ENCODE measurements around the gene SLC12A3.

- TF ChIP-seq ZNF274 (IDR thresholded peaks at IDR 0.05; ENCODE audit: low read depth, low read length) = no peak
- TF ChIP-seq YY1 (IDR thresholded peaks at IDR 0.05; ENCODE audit: insufficient read depth, insufficient read length) = no peak
- no peak for TF ChIP-seq SUZ12 (IDR thresholded peaks at IDR 0.05; ENCODE audit: extremely low read depth, insufficient read depth, insufficient read length)
Observed at GRCh38 chr16:56880685-56881084, 15.7 kb downstream of the SLC12A3 start.
